HCT116 (cell line): ENCODE measurements around the gene JPT1. TPM values are rescaled to one million over a fixed set of nuclear protein-coding genes. Genes with fewer than 3 reads are reported as not detected.

Source experiments
- ATAC-seq: fragments of 200-7000 bp; cut with Tn5 transposase; 2 replicates; pipeline ENCODE4 v1.9.1; 2020; ENCODE audit warnings: mild to moderate bottlenecking, moderate library complexity
- BruUV-seq: library from RNA; stranded (reverse); fragments of 400-500 nt; replicated peaks from 2 replicates; lab custom pipeline; 2021; lab: Mats Ljungman, UMichigan
- CTCF ChIA-PET: fragments of 300-600 bp; sonication (Branson Sonifier 250); formaldehyde crosslinking; loops from one replicate; lab custom pipeline; 2021; ENCODE audit warnings: antibody characterized with exemption; lab: Charles Lee
- POLR2A ChIA-PET: fragments of 300-600, 350-600 bp; sonication (Branson Sonifier 250); formaldehyde crosslinking; loops from one replicate; lab custom pipeline; 2021; ENCODE audit warnings: antibody characterized with exemption; lab: Charles Lee
- RAD21 ChIA-PET, 2 experiments: fragments of 300-600 bp; sonication (Branson Sonifier 250); formaldehyde crosslinking; loops; one replicate each; lab custom pipeline; 2023; ENCODE audit warnings: low total read pairs in 2 of 2; ENCODE audit not compliant: uncharacterized antibody in 2 of 2, unreplicated experiment in 2 of 2, low non-redundant PET in 1 of 2; lab: Charles Lee
- DNase-seq: peaks from one replicate; pipeline ENCODE4 v3.0.0-alpha.2; 2010; ENCODE audit warnings: low read depth, low spot score
- H2AFZ ChIP-seq: fragments of 200-600 bp; shearing (Covaris generic), sonication (generic); 2 replicates; pipeline ENCODE4 v1.6.1; 2017; ENCODE audit warnings: low read depth, mixed run types, mixed read lengths, antibody characterized with exemption, low read length; ENCODE audit not compliant: poor library complexity, severe bottlenecking
- H3K27ac ChIP-seq: 2 replicates; pipeline ENCODE4 v1.5.1; 2012; ENCODE audit warnings: low read depth, low read length
- H3K27me3 ChIP-seq: fragments of 200-600 bp; sonication (generic); 2 replicates; pipeline ENCODE4 v1.6.1; 2016; ENCODE audit warnings: mixed run types, low read length, mixed read lengths; ENCODE audit not compliant: insufficient read depth
- H3K36me3 ChIP-seq, 2 experiments: fragments of 200-500 bp in 1 of 2; fragments of 200-600 bp in 1 of 2; sonication (Bioruptor generic) in 1 of 2; sonication (generic) in 1 of 2; 2 replicates each; pipeline versions ENCODE4 v1.5.1 to v1.6.1; 2014 to 2016; ENCODE audit warnings: low read length in 2 of 2, inconsistent platforms in 1 of 2, mixed read lengths in 1 of 2, mixed run types in 1 of 2; ENCODE audit not compliant: insufficient read depth in 2 of 2, control insufficient read depth in 1 of 2
- H3K4me1 ChIP-seq, 2 experiments: fragments of 200-600 bp in 1 of 2; sonication (generic) in 1 of 2; 2 replicates each; pipeline versions ENCODE4 v1.5.1 to v1.6.1; 2012 to 2017; ENCODE audit warnings: low read length in 2 of 2, inconsistent platforms in 1 of 2, mild to moderate bottlenecking in 1 of 2, mixed read lengths in 1 of 2, mixed run types in 1 of 2, moderate library complexity in 1 of 2; ENCODE audit not compliant: insufficient read depth in 2 of 2, control insufficient read depth in 1 of 2
- H3K4me2 ChIP-seq: fragments of 200-600 bp; sonication (generic); 2 replicates; pipeline ENCODE4 v1.6.1; 2017; ENCODE audit warnings: mixed run types, low read length, mixed read lengths
- H3K4me3 ChIP-seq, 2 experiments: fragments of 200-600 bp in 1 of 2; sonication (generic) in 1 of 2; replicated peaks in 1 of 2; 2 replicates each; pipeline ENCODE4 v1.5.1; 2011 to 2016; ENCODE audit warnings: low read length in 2 of 2, control low read depth in 1 of 2, low read depth in 1 of 2, mild to moderate bottlenecking in 1 of 2, mixed read lengths in 1 of 2, mixed run types in 1 of 2
- H3K79me2 ChIP-seq: fragments of 200-600 bp; sonication (generic); 2 replicates; pipeline ENCODE4 v1.6.1; 2017; ENCODE audit warnings: mild to moderate bottlenecking, mixed run types, low read length, moderate library complexity, mixed read lengths; ENCODE audit not compliant: insufficient read depth
- H3K9ac ChIP-seq: fragments of 200-600 bp; sonication (generic); 2 replicates; pipeline ENCODE4 v1.6.1; 2016; ENCODE audit warnings: low read length, mixed read lengths
- H3K9me2 ChIP-seq: fragments of 200-600 bp; sonication (generic), shearing (Covaris generic); 2 replicates; pipeline ENCODE4 v1.6.1; 2017; ENCODE audit warnings: mixed run types, mild to moderate bottlenecking, moderate library complexity; ENCODE audit not compliant: insufficient read depth
- H3K9me3 ChIP-seq, 2 experiments: fragments of 200-500 bp in 1 of 2; fragments of 200-600 bp in 1 of 2; sonication (Bioruptor generic) in 1 of 2; sonication (generic) in 1 of 2; 2 replicates each; pipeline ENCODE4 v1.6.1; 2014 to 2017; ENCODE audit warnings: low read length in 2 of 2, mixed read lengths in 2 of 2, inconsistent platforms in 1 of 2, low read depth in 1 of 2, mild to moderate bottlenecking in 1 of 2, mixed run types in 1 of 2, moderate library complexity in 1 of 2; ENCODE audit not compliant: control insufficient read depth in 1 of 2, insufficient read depth in 1 of 2
- H4K20me1 ChIP-seq: fragments of 200-600 bp; sonication (generic), shearing (Covaris generic); 2 replicates; pipeline ENCODE4 v1.6.1; 2017; ENCODE audit warnings: mixed run types, mild to moderate bottlenecking, moderate library complexity; ENCODE audit not compliant: insufficient read depth
- CEBPB ChIP-seq: IDR thresholded peaks from 2 replicates; pipeline ENCODE4 v1.6.1; 2012; ENCODE audit warnings: low read depth
- EGR1 ChIP-seq: IDR thresholded peaks from 2 replicates; pipeline ENCODE4 v1.6.1; 2012; ENCODE audit warnings: low read depth
- EZH2 ChIP-seq: fragments of 200-600 bp; sonication (generic); IDR thresholded peaks from 2 replicates; pipeline ENCODE4 v1.6.1; 2017; ENCODE audit warnings: antibody characterized with exemption, mixed run types
- EZH2phosphoT487 ChIP-seq: fragments of 200-600 bp; IDR thresholded peaks from 2 replicates; pipeline ENCODE4 v1.6.1; 2018; ENCODE audit warnings: antibody characterized with exemption, borderline replicate concordance
- FOSL1 ChIP-seq: IDR thresholded peaks from 2 replicates; pipeline ENCODE4 v1.6.1; 2012; ENCODE audit warnings: low read depth
- JUND ChIP-seq: IDR thresholded peaks from 2 replicates; pipeline ENCODE4 v1.6.1; 2012
- MAX ChIP-seq: IDR thresholded peaks from 2 replicates; pipeline ENCODE4 v1.6.1; 2012
- POLR2A ChIP-seq: IDR thresholded peaks from 2 replicates; pipeline ENCODE4 v1.7.0; 2011; ENCODE audit warnings: borderline replicate concordance; ENCODE audit not compliant: insufficient read depth, insufficient read length; ENCODE audit errors: extremely low read depth
- POLR2AphosphoS5 ChIP-seq: IDR thresholded peaks from 2 replicates; pipeline ENCODE4 v1.6.1; 2011; ENCODE audit warnings: mild to moderate bottlenecking, low read depth, low read length, moderate library complexity
- RAD21 ChIP-seq: IDR thresholded peaks from 2 replicates; pipeline ENCODE4 v1.6.1; 2012; ENCODE audit warnings: low read depth, mild to moderate bottlenecking
- ZBTB33 ChIP-seq: IDR thresholded peaks from 2 replicates; pipeline ENCODE4 v1.6.1; 2011; ENCODE audit warnings: mild to moderate bottlenecking, low read length, moderate library complexity; ENCODE audit not compliant: insufficient replicate concordance; ENCODE audit errors: extremely low read depth
- ZFX ChIP-seq: fragments of 450-650 bp; IDR thresholded peaks from 2 replicates; pipeline ENCODE4 v1.6.1; 2017
- ZNF274 ChIP-seq: fragments of 200-500 bp; sonication (Bioruptor generic); IDR thresholded peaks from 2 replicates; pipeline ENCODE4 v1.6.1; 2014; ENCODE audit warnings: mild to moderate bottlenecking, low read depth, low read length, inconsistent platforms
- intact Hi-C: fragments of 100-400 bp; cut with micrococcal nuclease; formaldehyde crosslinking; loops from 2 replicates; pipeline ENCODE4 v1.10.0; 2022
- total RNA-seq: library from RNA; stranded (reverse); gene quantifications from one replicate; pipeline ENCODE4 v1.2.1, GENCODE V29; 2021; ENCODE audit not compliant: unreplicated experiment
- TF ChIP-seq, protein P1 (sequence below): IDR thresholded peaks from 2 replicates; pipeline ENCODE4 v1.6.1; 2012; ENCODE audit warnings: low read depth

The JPT1 gene
- total RNA-seq, 1 experiment from 2014 or later, result 575 TPM

- ChIA-PET POLR2A (interaction anchor here (0.6 to 3.0 kb wide), 11 partner anchors 9 to 281 kb away, joined by 3 to 23 read pairs (median 5); partner anchors contain the start of genes FDXR and NUP85), CTCF (no interaction called here), RAD21 (no interaction called here)
- Histone ChIP-seq H3K27me3 (no peaks in the 10 kb centered on the region), H3K27ac (peak overlapping the region; percentile 94), H3K9me3 (no peaks in the 10 kb centered on the region), H3K9ac (peak overlapping the region; percentile 92), H3K79me2 (peaks cover 55% of the 10 kb centered on the region), H3K4me1 (peaks cover 55 to 58% of the 10 kb centered on the region in 2 experiments), H3K4me3 (peak overlapping the region; percentile 88 to 96), H3K9me2 (no peaks in the 10 kb centered on the region), H2AFZ (no peak overlapping the region), H3K4me2 (peak overlapping the region; percentile 90), H3K36me3 (peaks cover 5 to 10% of the 10 kb centered on the region in 2 experiments; a peak in 3 of 4 replicates), H4K20me1 (peaks cover 23% of the 10 kb centered on the region; the same call in 1 of the 2 replicates)
- DNase-seq (no peak), ATAC-seq (peak; percentile 7)
- TF ChIP-seq ZFX, result no peak
- TF ChIP-seq MAX, result peak; percentile 20; the same call in 1 of the 2 replicates
- intact Hi-C loops, result no loop called here
- no TSS peak for BruUV-seq
These were observed 525 bp downstream of the JPT1 start for GRCh38 chr17:75153780-75154194.

GRCh38 chr17:75152922-75153779 lies 1.2 kb downstream of the JPT1 start:
- no peaks in the 10 kb centered on the region for H3K27me3 ChIP-seq
- no peak overlapping the region for H2AFZ ChIP-seq
- ATAC-seq, result no peak
- peaks cover 29% of the 10 kb centered on the region; the same call in 1 of the 2 replicates for H4K20me1 ChIP-seq
- DNase-seq, result no peak
- H3K9me3 ChIP-seq, result no peaks in the 10 kb centered on the region
- peak overlapping the region; percentile 94 for H3K27ac ChIP-seq
- peaks cover 48 to 51% of the 10 kb centered on the region in 2 experiments for H3K4me1 ChIP-seq
- peaks cover 62% of the 10 kb centered on the region for H3K79me2 ChIP-seq
- H3K9me2 ChIP-seq, result no peaks in the 10 kb centered on the region
- H3K4me3 ChIP-seq, result peak overlapping the region; percentile 88 to 96
- ChIA-PET POLR2A (no interaction called here), RAD21 (no interaction called here), CTCF (no interaction called here)
- peaks cover 12 to 17% of the 10 kb centered on the region in 2 experiments for H3K36me3 ChIP-seq
- peak overlapping the region; percentile 90 for H3K4me2 ChIP-seq
- TSS peak; percentile 64 for BruUV-seq
- peak overlapping the region; percentile 92 for H3K9ac ChIP-seq
- intact Hi-C loops, result no loop called here
- TF ChIP-seq CEBPB, result no peak
- no peak for TF ChIP-seq EGR1
- no peak for TF ChIP-seq EZH2phosphoT487
- TF ChIP-seq EZH2, result no peak
- no peak for TF ChIP-seq FOSL1
- TF ChIP-seq RAD21, result no peak
- TF ChIP-seq, protein P1, sequence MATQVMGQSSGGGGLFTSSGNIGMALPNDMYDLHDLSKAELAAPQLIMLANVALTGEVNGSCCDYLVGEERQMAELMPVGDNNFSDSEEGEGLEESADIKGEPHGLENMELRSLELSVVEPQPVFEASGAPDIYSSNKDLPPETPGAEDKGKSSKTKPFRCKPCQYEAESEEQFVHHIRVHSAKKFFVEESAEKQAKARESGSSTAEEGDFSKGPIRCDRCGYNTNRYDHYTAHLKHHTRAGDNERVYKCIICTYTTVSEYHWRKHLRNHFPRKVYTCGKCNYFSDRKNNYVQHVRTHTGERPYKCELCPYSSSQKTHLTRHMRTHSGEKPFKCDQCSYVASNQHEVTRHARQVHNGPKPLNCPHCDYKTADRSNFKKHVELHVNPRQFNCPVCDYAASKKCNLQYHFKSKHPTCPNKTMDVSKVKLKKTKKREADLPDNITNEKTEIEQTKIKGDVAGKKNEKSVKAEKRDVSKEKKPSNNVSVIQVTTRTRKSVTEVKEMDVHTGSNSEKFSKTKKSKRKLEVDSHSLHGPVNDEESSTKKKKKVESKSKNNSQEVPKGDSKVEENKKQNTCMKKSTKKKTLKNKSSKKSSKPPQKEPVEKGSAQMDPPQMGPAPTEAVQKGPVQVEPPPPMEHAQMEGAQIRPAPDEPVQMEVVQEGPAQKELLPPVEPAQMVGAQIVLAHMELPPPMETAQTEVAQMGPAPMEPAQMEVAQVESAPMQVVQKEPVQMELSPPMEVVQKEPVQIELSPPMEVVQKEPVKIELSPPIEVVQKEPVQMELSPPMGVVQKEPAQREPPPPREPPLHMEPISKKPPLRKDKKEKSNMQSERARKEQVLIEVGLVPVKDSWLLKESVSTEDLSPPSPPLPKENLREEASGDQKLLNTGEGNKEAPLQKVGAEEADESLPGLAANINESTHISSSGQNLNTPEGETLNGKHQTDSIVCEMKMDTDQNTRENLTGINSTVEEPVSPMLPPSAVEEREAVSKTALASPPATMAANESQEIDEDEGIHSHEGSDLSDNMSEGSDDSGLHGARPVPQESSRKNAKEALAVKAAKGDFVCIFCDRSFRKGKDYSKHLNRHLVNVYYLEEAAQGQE, result no peak
- no peak for TF ChIP-seq ZFX
- TF ChIP-seq JUND, result no peak
- TF ChIP-seq POLR2A, result no peak
- no peak for TF ChIP-seq POLR2AphosphoS5
- no peak for TF ChIP-seq ZBTB33
- no peak for TF ChIP-seq ZNF274
